ENCODE data around the gene KCNB1.

The KCNB1 gene

DNA sequence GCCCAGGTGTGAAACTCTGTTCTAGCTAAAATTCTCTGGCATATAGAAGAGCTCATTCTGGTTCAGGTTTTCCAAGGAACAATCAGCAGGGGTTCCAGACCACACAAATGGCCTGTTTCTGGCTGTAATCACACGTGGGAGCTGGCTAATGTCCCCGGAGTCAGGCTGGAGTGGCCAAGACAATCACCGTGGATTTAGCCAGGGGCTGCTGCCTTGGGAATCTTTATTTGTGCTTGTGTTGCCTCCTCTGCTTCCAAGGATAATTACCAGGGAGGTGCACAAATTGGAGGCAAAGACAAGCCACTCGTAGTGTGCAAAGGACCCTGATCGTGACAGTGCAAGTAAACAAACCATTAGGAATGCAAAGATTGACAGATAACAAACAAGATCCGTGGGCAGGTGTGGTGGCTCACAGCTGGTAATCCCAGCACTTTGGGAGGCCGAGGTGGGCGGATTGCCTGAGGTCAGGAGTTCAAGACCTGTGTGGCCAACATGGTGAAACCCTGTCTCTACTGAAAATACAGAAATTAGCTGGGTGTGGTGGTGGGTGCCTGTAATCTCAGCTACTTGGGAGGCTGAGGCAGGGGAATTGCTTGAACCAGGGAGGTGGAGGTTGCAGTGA, 77.3 kb downstream of the KCNB1 start:
- TF ChIP-seq, protein P1, sequence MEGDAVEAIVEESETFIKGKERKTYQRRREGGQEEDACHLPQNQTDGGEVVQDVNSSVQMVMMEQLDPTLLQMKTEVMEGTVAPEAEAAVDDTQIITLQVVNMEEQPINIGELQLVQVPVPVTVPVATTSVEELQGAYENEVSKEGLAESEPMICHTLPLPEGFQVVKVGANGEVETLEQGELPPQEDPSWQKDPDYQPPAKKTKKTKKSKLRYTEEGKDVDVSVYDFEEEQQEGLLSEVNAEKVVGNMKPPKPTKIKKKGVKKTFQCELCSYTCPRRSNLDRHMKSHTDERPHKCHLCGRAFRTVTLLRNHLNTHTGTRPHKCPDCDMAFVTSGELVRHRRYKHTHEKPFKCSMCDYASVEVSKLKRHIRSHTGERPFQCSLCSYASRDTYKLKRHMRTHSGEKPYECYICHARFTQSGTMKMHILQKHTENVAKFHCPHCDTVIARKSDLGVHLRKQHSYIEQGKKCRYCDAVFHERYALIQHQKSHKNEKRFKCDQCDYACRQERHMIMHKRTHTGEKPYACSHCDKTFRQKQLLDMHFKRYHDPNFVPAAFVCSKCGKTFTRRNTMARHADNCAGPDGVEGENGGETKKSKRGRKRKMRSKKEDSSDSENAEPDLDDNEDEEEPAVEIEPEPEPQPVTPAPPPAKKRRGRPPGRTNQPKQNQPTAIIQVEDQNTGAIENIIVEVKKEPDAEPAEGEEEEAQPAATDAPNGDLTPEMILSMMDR (IDR thresholded peaks at IDR 0.05; ENCODE audit: low read depth, low read length), result no peak
- H3K4me3 ChIP-seq (ENCODE audit: low read depth, low read length), result no peak overlapping the region

DNA sequence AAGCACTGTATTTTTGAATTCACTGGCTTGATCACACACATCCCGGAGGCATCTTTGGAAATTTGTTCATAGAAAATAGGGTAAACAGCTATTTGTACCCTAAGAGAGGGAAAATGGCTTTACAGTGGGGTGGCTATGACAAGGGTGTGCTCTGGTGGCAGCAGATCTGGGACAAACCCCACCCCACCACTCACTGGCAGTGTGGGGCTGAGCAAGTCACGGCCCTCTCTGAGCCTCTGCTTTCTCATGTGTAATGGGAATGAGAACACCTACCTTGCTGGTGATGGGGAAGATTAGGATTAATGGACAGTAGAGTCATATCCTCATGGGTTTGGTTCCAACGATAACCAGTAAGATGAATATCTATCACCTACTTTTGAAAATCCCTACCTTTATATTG, 78.0 kb downstream of the KCNB1 start:
- no peak overlapping the region for H3K4me3 ChIP-seq (ENCODE audit: low read depth, low read length)
- TF ChIP-seq, protein P1 (IDR thresholded peaks at IDR 0.05; ENCODE audit: low read depth, low read length), result no peak

DNA sequence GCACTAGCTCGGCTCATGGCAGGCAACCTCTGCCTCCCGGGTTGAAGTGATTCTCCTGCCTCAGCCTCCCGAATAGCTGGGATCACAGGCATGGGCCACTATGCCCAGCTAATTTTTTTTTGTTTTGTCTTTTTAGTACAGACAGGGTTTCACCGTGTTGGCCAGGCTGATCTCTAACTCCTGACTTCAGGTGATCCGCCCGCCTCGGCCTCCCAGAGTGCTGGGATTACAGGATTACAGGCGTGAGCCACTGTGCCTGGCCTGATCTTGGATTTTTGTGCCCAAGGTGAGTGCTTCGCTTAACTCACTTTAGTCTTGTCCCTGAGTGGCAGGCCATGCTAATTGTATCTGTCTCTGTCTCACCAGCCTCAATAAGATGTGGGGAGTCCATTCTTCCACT, 78.6 kb downstream of the KCNB1 start:
- no peak overlapping the region for H3K4me3 ChIP-seq (ENCODE audit: low read depth, low read length)
- TF ChIP-seq, protein P1 (IDR thresholded peaks at IDR 0.05; ENCODE audit: low read depth, low read length), result no peak

DNA sequence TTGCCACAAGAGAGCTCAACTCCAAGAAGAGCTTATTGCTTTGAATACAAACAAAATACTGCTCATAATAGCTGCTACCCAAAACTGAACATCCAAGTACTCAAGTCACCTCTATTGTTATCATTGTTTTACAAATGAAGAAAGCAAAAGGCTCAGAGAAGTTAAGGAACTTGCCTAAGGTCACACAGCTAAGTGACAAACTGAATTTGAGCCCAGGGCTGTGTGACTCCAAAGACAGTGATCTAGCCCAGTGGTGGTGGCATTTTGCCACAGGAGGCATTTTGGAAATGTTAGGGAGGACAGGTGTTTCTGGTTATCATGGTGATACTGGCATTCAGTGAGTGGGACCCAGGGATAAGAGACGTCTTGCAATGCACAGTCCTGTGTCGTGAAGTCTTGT, 79.5 kb downstream of the KCNB1 start:
- H3K4me3 ChIP-seq (ENCODE audit: low read depth, low read length), result no peak overlapping the region
- TF ChIP-seq, protein P1 (IDR thresholded peaks at IDR 0.05; ENCODE audit: low read depth, low read length), result no peak

DNA sequence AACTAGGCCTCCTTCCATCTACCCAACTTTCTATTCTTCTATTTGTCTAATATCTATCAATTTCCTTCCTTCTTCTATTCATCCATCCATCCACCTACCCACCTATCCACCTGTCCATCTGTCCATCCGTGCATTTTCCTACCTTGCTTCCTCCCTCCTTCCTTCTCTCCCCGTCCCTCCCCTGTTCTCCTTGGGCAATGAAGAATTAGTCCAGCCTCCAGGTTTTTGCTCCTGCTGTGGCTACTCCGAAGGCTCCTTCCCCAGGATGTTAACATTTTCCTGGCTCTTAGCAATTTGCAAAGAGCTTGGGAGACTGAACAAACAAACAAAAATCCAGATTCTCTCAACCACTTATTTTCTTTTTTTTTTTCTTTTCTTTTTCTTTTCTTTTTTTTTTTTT, 81.6 kb downstream of the KCNB1 start:
- H3K4me3 ChIP-seq (ENCODE audit: low read depth, low read length), result no peak overlapping the region
- TF ChIP-seq, protein P1 (IDR thresholded peaks at IDR 0.05; ENCODE audit: low read depth, low read length), result no peak

DNA sequence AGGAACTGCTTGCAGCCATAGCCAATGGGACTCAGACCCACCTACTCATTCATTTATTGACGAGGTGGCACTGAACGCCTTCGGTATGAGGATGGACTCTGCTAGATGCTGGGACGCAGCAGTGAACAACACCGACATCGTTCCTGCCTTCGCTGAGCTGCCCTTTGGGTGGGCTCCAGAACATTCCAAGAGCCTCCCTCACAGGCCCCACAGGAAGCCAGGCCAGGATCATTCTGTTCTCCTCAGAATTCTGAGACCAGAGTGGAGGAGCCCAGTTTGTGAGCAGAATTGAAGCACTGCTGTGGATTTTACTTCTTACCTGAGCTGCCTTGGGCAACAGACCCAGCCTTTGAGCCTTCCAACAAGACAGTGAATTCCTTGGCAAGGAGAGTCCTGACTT, 82.1 kb downstream of the KCNB1 start:
- no peak overlapping the region for H3K4me3 ChIP-seq (ENCODE audit: low read depth, low read length)
- TF ChIP-seq, protein P1 (IDR thresholded peaks at IDR 0.05; ENCODE audit: low read depth, low read length), result no peak

DNA sequence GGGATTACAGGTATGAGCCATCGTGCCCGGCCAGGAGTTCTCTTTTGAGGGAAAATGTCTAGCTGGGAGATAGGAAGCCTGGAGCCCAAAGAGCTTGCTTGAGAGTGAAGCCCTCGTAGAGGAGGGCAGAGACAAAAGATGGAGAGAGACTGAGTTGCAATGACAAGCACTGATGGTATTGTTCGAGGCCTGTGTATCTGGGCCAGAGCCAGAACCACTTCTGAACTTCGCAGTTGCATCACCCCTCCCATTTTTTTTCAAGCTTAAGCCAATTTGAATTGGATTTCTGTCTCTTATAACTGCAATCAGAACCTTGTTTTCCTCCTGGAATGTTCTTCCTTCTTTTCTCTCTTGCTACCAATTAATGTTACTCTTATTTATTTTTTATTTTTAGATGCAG, 83.1 kb downstream of the KCNB1 start:
- TF ChIP-seq, protein P1 (IDR thresholded peaks at IDR 0.05; ENCODE audit: low read depth, low read length), result no peak
- no peak overlapping the region for H3K4me3 ChIP-seq (ENCODE audit: low read depth, low read length)
